Brain microvascular endothelial cell (primary cell): ENCODE data around the gene SLC44A5.

Experiments used
- DNase-seq: peaks from one replicate; pipeline ENCODE4 v3.0.0-alpha.2; 2020
- H3K27ac ChIP-seq: fragments of 250-450 bp; sonication (Bioruptor Pico); 2 replicates; pipeline ENCODE4 v1.5.1; 2020; ENCODE audit warnings: mild to moderate bottlenecking, moderate library complexity
- H3K27me3 ChIP-seq: fragments of 250-450 bp; sonication (Bioruptor Pico); replicated peaks from 2 replicates; pipeline ENCODE4 v1.5.1; 2020; ENCODE audit warnings: mild to moderate bottlenecking
- H3K36me3 ChIP-seq: fragments of 250-450 bp; sonication (Bioruptor Pico); replicated peaks from 2 replicates; pipeline ENCODE4 v1.5.1; 2020; ENCODE audit warnings: mild to moderate bottlenecking
- H3K4me3 ChIP-seq: 2 replicates; pipeline ENCODE4 v1.5.1; 2011; ENCODE audit warnings: low read depth, mild to moderate bottlenecking, control low read depth, low read length, moderate library complexity
- CTCF ChIP-seq: IDR thresholded peaks from 2 replicates; pipeline ENCODE4 v1.5.1; 2011; ENCODE audit warnings: low read depth, mild to moderate bottlenecking, moderate library complexity, low read length, control low read depth, inconsistent platforms; ENCODE audit errors: missing control alignments
- in situ Hi-C: cut with HindIII; loops from 2 replicates; pipeline ENCODE4 v1.10.0; 2017; ENCODE audit warnings: low sequenced_read_pairs, low pct_ligation_motif_present

SLC44A5 gene

DNA sequence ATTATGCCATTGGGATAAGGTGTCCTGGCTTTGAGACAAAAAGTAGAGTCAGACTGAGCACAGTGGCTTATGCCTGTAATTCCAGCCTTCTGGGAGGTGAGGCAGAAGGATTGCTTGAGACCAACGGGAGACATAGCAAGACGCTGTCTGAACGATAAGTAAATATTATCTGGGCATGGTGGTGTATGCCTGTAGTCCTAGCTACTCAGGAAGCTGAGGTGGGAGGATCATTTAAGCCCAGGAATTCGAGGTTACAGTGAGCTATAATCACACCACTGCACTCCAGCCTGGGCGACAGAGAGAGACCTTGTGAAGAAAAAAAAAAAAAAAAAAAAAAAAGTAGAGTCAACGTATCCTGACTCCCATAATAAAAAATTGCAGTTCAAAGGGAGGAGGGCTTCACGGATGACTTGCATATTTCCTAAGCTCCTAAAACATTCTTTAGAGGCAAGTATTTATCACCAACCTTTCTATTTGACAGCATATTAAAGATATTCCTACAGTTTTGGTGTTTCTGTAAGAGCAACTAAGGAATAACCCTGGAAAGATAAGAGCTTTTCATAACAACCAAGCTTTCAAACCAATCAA, 141.2 kb downstream of the SLC44A5 start:
- H3K27me3 ChIP-seq, result no peaks in the 10 kb centered on the region
- H3K4me3 ChIP-seq, result no peak overlapping the region
- in situ Hi-C loops, result no loop called here
- no peak overlapping the region for H3K27ac ChIP-seq
- TF ChIP-seq CTCF, result no peak
- no peaks in the 10 kb centered on the region for H3K36me3 ChIP-seq
- no peak for DNase-seq

DNA sequence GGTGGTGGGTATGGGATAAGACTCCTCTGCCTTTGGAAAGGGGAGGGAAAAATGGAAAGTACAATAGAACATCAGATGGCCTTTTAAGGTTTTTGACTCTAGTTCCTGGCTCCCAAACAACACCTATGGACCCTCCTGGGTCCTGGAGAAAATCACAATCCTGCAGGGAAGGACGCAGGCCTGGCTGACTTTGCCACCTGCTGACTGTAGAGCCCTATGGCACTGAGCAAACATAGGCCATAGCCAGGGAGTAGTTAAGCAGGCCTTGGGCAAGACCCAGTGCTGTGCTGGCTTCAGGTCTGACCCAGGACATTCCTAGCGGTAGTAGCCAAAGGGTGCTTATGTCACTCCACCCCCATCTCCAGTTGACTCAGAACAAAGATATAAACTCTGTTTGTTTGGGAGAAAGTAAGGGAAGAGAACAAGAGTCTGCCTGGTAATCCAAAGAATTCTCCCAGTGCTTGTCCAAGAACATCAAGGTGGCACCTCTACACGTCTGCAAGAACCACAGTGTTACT, 149.0 kb downstream of the SLC44A5 start:
- TF ChIP-seq CTCF, result no peak
- Histone ChIP-seq H3K4me3 (no peak overlapping the region), H3K27ac (no peak overlapping the region), H3K27me3 (no peaks in the 10 kb centered on the region), H3K36me3 (no peaks in the 10 kb centered on the region)
- in situ Hi-C loops, result no loop called here
- no peak for DNase-seq

GRCh38 chr1:75449998-75450397, 160.9 kb downstream of the SLC44A5 start:
- Histone ChIP-seq H3K27me3 (no peaks in the 10 kb centered on the region), H3K36me3 (no peaks in the 10 kb centered on the region), H3K27ac (no peak overlapping the region), H3K4me3 (no peak overlapping the region)
- no peak for TF ChIP-seq CTCF
- in situ Hi-C loops, result no loop called here
- no peak for DNase-seq

DNA sequence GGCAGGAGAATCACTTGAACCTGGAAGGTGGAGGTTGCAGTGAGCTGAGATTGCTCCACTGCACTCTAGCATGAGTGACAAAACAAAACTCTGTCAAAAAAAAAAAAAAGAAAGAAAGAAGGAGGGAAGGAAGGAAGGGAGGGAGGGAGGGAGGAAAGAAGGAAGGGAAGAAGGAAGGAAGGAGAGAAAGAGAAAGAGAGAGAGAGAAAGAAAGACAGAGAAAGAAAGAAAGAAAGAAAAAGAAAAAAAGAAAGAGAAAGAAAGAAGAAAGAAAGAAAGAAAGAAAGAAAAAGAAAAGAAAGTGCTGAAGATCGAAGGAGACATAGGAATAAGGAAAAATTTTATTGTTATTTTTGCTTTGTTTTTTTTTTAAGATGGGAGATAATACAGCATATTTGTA, 166.7 kb downstream of the SLC44A5 start:
- no peak overlapping the region for H3K27ac ChIP-seq
- H3K36me3 ChIP-seq, result no peaks in the 10 kb centered on the region
- no peak for DNase-seq
- H3K4me3 ChIP-seq, result no peak overlapping the region
- in situ Hi-C loops, result no loop called here
- H3K27me3 ChIP-seq, result no peaks in the 10 kb centered on the region
- TF ChIP-seq CTCF, result no peak

GRCh38 chr1:75440274-75440673, 170.6 kb downstream of the SLC44A5 start:
- Histone ChIP-seq H3K36me3 (no peaks in the 10 kb centered on the region), H3K27ac (no peak overlapping the region), H3K27me3 (no peaks in the 10 kb centered on the region), H3K4me3 (no peak overlapping the region)
- in situ Hi-C loops, result no loop called here
- DNase-seq, result no peak
- TF ChIP-seq CTCF, result no peak

DNA sequence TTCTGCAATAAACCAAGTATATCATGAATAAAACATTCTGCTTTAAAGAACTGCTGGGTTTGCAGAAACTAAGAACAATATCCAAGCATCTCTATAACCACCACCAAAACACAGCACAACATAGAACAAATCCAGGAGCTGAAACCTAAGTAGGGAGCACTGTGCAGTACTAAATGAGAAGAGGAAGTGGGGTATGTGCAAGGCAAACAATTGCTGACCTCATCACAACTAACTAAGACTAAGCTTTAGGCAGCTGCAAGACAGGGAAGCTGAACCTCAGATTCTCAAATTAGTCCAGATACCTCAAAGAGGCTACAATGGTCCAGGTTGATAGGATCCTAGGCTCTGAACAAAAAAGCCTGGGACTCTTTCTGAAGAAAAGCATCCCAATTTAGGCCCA, 172.6 kb downstream of the SLC44A5 start:
- no peak overlapping the region for H3K27ac ChIP-seq
- no peak for DNase-seq
- H3K27me3 ChIP-seq, result no peaks in the 10 kb centered on the region
- H3K4me3 ChIP-seq, result no peak overlapping the region
- in situ Hi-C loops, result no loop called here
- TF ChIP-seq CTCF, result no peak
- no peaks in the 10 kb centered on the region for H3K36me3 ChIP-seq
